ENCODE results near the gene LAMA5.

Gene LAMA5

GRCh38 chr20:62411479-62412193, 44.5 kb upstream of the LAMA5 start:
- in situ Hi-C loops (cut with HindIII; ENCODE audit: low sequenced_read_pairs) = no loop called here
- DNase-seq (ENCODE audit: low read depth) = no peak

DNA sequence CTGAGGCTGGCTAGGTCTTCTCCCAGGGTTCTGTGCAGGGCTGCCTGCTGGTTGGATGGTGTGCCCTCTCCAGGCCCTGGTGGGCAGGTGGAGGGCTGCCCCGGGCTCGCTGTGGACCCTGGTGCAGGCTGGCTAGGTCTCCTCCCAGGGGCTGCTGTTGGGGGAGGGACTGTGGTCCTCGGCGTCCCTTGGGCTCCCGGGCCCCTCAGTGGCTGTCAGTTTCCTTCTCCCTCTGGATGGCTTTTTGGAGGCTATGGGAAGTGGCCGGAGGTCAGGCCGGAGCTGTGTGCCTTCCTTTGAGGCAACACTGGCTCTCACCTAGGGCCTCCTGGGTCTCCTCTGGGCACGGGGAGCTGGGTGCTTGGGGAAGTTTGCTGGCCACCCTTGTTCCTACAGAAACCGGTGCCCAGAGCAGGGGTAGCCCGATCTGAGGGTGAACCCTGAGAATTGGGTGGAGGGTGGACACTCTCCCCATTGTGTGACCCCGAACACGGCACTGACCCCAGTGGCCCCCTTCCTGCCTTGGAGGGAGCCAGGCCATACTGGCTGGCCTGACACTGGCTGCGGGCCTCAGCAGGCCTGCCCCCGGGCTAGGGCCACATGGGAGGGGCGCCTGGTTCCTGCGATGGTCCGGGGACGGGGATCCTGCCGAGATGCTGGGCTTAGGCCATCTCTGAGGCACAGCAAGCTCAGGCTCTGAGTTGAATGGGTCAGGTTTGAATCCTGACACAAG, 43.8 kb upstream of the LAMA5 start:
- no peak overlapping the region for H3K4me3 ChIP-seq (ENCODE audit: low read depth, low read length)
- no peak for DNase-seq (ENCODE audit: low read depth)
- TF ChIP-seq, protein P1, sequence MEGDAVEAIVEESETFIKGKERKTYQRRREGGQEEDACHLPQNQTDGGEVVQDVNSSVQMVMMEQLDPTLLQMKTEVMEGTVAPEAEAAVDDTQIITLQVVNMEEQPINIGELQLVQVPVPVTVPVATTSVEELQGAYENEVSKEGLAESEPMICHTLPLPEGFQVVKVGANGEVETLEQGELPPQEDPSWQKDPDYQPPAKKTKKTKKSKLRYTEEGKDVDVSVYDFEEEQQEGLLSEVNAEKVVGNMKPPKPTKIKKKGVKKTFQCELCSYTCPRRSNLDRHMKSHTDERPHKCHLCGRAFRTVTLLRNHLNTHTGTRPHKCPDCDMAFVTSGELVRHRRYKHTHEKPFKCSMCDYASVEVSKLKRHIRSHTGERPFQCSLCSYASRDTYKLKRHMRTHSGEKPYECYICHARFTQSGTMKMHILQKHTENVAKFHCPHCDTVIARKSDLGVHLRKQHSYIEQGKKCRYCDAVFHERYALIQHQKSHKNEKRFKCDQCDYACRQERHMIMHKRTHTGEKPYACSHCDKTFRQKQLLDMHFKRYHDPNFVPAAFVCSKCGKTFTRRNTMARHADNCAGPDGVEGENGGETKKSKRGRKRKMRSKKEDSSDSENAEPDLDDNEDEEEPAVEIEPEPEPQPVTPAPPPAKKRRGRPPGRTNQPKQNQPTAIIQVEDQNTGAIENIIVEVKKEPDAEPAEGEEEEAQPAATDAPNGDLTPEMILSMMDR (IDR thresholded peaks at IDR 0.05; ENCODE audit: low read depth, low read length, missing control alignments) = no peak
- in situ Hi-C loops (cut with HindIII; ENCODE audit: low sequenced_read_pairs) = no loop called here

More at GRCh38 chr20:62411479-62412193, 44.5 kb upstream of the LAMA5 start:
- TF ChIP-seq, protein P1 (IDR thresholded peaks at IDR 0.05; ENCODE audit: low read depth, low read length, missing control alignments) = no peak
- no peak overlapping the region for H3K4me3 ChIP-seq (ENCODE audit: low read depth, low read length)

- TF ChIP-seq, protein P1 (IDR thresholded peaks at IDR 0.05; ENCODE audit: low read depth, low read length, missing control alignments) = peak; percentile 62
- no peak overlapping the region for H3K4me3 ChIP-seq (ENCODE audit: low read depth, low read length)
- DNase-seq (ENCODE audit: low read depth) = no peak
- in situ Hi-C loops (cut with HindIII; ENCODE audit: low sequenced_read_pairs) = no loop called here
Observed at GRCh38 chr20:62409931-62410745, 43.0 kb upstream of the LAMA5 start.

DNA sequence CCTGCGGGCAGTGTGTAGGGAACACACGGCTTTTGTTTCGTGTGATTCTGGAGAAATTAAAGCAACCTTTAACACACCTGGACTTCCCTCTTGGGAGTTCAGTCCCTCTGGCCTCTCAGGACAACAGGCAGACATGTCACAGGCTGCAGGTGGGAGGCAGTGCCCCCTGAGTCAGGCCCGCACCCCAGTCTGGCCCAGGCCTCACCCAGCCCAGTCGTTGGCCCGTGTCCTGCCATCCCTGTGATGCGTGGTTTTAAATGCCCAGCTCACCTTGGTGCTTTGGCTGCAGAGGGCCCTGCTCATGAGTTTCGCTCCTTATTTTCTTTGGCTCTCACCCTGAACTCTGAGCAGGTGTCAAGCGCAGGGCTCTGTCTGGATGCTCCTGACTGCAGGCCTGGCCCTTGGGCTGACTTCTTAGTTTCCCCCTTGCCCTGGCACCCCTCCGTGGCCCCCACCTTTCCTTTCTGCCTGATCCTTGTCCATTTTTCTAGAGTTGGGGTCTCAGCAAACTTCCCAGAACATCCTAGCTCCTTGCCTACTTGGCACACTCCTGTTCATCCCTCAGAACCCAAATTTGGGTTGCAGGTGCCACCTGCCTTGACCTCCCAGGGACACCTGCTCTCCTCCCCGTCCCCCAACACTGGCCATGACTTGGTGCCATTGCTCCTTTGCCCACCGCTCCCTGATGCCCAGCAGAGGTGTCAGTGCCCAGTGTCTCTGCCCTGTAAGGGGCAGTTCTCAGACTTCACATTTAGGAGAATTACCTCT, 42.2 kb upstream of the LAMA5 start:
- in situ Hi-C loops (cut with HindIII; ENCODE audit: low sequenced_read_pairs) = no loop called here
- H3K4me3 ChIP-seq (ENCODE audit: low read depth, low read length) = no peak overlapping the region
- DNase-seq (ENCODE audit: low read depth) = no peak
- TF ChIP-seq, protein P1 (IDR thresholded peaks at IDR 0.05; ENCODE audit: low read depth, low read length, missing control alignments) = no peak

- TF ChIP-seq, protein P1 (IDR thresholded peaks at IDR 0.05; ENCODE audit: low read depth, low read length, missing control alignments) = no peak
- DNase-seq (ENCODE audit: low read depth) = no peak
- in situ Hi-C loops (cut with HindIII; ENCODE audit: low sequenced_read_pairs) = no loop called here
- no peak overlapping the region for H3K4me3 ChIP-seq (ENCODE audit: low read depth, low read length)
Observed at GRCh38 chr20:62408640-62409039, 41.5 kb upstream of the LAMA5 start.

DNA sequence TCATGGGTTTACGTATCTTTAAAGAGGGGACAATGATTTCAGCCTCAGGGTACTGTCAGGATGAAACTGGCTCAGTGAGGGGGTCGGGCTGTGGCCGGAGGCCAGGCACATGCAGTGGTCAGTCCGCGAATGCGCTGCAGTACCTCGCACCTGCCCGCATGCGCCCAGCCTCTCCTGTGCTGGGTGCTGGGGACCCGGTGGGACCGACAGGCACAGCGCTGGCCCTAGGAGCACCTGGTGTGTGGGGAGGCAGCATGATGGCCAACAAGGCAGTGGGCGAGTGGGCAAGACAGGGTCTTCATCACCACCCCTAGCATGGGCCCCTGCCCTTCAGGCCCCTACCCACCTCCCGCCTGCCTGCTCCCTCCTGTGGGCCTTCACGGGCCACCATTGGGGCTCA, 40.9 kb upstream of the LAMA5 start:
- no peak overlapping the region for H3K4me3 ChIP-seq (ENCODE audit: low read depth, low read length)
- TF ChIP-seq, protein P1 (IDR thresholded peaks at IDR 0.05; ENCODE audit: low read depth, low read length, missing control alignments) = no peak
- in situ Hi-C loops (cut with HindIII; ENCODE audit: low sequenced_read_pairs) = no loop called here
- DNase-seq (ENCODE audit: low read depth) = no peak

All from astrocyte of the cerebellum (primary cell).